Measurements from ENCODE around the gene EHD2.
"Not testable (repeated sequence)": the region's sequence is repeated elsewhere in the genome, so short reads cannot be mapped to it uniquely, and the experiment has no call there.

GRCh38 chr19:47668556-47668955 is 44.7 kb upstream of the EHD2 start:
- TF ChIP-seq, protein P1, sequence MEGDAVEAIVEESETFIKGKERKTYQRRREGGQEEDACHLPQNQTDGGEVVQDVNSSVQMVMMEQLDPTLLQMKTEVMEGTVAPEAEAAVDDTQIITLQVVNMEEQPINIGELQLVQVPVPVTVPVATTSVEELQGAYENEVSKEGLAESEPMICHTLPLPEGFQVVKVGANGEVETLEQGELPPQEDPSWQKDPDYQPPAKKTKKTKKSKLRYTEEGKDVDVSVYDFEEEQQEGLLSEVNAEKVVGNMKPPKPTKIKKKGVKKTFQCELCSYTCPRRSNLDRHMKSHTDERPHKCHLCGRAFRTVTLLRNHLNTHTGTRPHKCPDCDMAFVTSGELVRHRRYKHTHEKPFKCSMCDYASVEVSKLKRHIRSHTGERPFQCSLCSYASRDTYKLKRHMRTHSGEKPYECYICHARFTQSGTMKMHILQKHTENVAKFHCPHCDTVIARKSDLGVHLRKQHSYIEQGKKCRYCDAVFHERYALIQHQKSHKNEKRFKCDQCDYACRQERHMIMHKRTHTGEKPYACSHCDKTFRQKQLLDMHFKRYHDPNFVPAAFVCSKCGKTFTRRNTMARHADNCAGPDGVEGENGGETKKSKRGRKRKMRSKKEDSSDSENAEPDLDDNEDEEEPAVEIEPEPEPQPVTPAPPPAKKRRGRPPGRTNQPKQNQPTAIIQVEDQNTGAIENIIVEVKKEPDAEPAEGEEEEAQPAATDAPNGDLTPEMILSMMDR (conservative IDR thresholded peaks at IDR 0.05 in 1 of 2, IDR thresholded peaks at IDR 0.05 in 1 of 2; ENCODE audit: low read depth in 1 of 2, low read length in 2 of 2) = not testable (repeated sequence)
- not testable (repeated sequence) for TF ChIP-seq EZH2 (IDR thresholded peaks at IDR 0.05; ENCODE audit: low read length, missing control alignments)
